Vagina (tissue), 2 donors: ENCODE measurements around the gene SNX22. TPM values are rescaled to one million over a fixed set of nuclear protein-coding genes. Genes with fewer than 3 reads are reported as not detected.

ENCODE experiments used
- DNase-seq, 2 donors: peaks; one replicate each; pipeline ENCODE4 v3.0.0-alpha.2; 2017; ENCODE audit errors: extremely low spot score in 2 of 2
- H3K27ac ChIP-seq: fragments of 200-600 bp; sonication (generic); one replicate; pipeline ENCODE4 v1.5.1; 2019
- H3K27me3 ChIP-seq: fragments of 200-600 bp; sonication (generic); one replicate; pipeline ENCODE4 v1.5.1; 2019
- H3K36me3 ChIP-seq, 2 donors: fragments of 200-600 bp; sonication (generic); one replicate each; pipeline ENCODE4 v1.5.1; 2017 to 2019
- H3K4me1 ChIP-seq: fragments of 200-600 bp; sonication (generic); one replicate; pipeline ENCODE4 v1.5.1; 2019
- H3K4me3 ChIP-seq, 2 donors: fragments of 200-600 bp; sonication (generic); 1 replicate in 1 of 2; 2 replicates in 1 of 2; pipeline ENCODE4 v1.5.1; 2016 to 2019
- H3K9me3 ChIP-seq: fragments of 200-600 bp; sonication (generic); one replicate; pipeline ENCODE4 v1.5.1; 2019
- POLR2A ChIP-seq, 2 donors: fragments of 450-650 bp; IDR thresholded peaks; one replicate each; pipeline ENCODE4 v1.6.1; 2017; ENCODE audit warnings: antibody characterized with exemption in 2 of 2, mild to moderate bottlenecking in 2 of 2, moderate library complexity in 2 of 2
- POLR2AphosphoS5 ChIP-seq, 2 donors: sonication (generic); formaldehyde crosslinking; IDR thresholded peaks; one replicate each; pipeline ENCODE4 v1.9.0; 2017; ENCODE audit warnings: antibody characterized with exemption in 2 of 2, mild to moderate bottlenecking in 2 of 2, low read depth in 1 of 2; ENCODE audit not compliant: insufficient read depth in 1 of 2
- intact Hi-C: fragments of 100-400 bp; cut with DNase I; formaldehyde crosslinking; loops from one replicate; pipeline ENCODE4 v1.15.1; 2023
- total RNA-seq: library from RNA; depleted of rRNA; stranded (reverse); fragments of >200 nt; gene quantifications from one replicate; pipeline ENCODE4 v1.2.3, GENCODE V29; 2016
- TF ChIP-seq, protein P1 (sequence below), 3 experiments: fragments of 450-650 bp in 2 of 3; fragments of 200-600 bp in 1 of 3; sonication (generic) in 1 of 3; IDR thresholded peaks; one replicate each; pipeline ENCODE4 v1.5.1; 2017 to 2019; ENCODE audit warnings: antibody characterized with exemption in 3 of 3, mild to moderate bottlenecking in 2 of 3, moderate library complexity in 2 of 3

The SNX22 gene
- total RNA-seq, 1 donor from 2014 or later = not detected

DNA sequence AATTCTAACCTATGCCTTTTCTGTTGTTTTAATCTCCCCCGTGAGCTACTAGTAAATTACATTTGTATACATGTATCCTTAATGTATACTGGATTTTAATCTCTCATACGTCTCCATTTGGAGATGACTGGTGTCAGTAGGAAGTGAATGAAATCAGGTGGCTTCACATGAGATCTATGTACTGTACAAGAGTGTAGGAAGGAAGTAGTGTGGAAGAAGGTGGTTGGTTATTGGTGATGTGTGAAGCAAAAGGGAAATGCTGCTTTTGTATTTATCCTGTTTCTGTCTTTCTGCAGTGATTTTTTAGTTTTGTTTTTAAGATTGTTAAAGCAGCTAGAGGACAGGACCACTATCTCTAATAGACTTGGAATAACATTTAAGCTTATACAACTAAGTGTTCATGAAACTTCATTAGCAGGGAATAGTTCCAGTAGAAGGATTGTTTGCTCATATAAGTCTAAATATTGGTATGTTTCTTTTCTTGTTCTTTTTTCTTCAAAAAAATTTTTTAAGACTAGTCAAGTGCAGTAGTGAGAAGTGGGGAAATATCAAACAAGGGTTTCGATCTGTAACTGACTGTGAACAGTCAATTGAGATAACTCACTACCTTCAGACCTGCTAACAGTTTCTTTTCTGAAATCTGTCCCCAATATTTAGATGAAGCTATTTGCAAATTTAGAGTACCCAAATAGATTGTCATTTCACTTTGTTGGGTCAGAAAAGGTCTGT lies 40.4 kb upstream of the SNX22 start:
- no peak overlapping the region for H3K27ac ChIP-seq
- H3K4me1 ChIP-seq = peaks cover 45% of the 10 kb centered on the region

DNA sequence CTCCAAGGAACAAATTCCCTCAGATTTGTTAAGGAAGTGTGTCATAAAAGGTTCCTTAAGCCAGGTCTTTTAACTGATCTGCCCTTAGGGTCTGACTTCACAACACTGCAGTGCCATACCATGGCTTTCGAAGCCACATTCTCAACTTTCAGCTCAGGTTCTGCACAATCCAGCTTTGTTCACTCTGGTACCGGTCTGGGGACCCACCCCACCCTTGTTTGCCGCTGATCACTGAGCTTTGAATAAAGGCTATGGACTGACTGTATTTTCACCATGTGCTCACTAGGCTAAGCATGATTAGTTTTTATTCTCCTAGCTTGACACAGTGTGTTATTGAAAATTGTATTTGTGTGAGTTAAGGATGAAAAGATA lies 39.9 kb upstream of the SNX22 start:
- H3K4me1 ChIP-seq = peaks cover 39% of the 10 kb centered on the region
- H3K36me3 ChIP-seq = peaks cover 0 to 18% of the 10 kb centered on the region in 2 donors
- intact Hi-C loops = no loop called here
- no peaks in the 10 kb centered on the region for H3K9me3 ChIP-seq
- no peak for TF ChIP-seq POLR2AphosphoS5 (IDR thresholded peaks at IDR 0.05; ENCODE audit: insufficient read depth in 1 of 2, low read depth in 1 of 2)
- TF ChIP-seq, protein P1, sequence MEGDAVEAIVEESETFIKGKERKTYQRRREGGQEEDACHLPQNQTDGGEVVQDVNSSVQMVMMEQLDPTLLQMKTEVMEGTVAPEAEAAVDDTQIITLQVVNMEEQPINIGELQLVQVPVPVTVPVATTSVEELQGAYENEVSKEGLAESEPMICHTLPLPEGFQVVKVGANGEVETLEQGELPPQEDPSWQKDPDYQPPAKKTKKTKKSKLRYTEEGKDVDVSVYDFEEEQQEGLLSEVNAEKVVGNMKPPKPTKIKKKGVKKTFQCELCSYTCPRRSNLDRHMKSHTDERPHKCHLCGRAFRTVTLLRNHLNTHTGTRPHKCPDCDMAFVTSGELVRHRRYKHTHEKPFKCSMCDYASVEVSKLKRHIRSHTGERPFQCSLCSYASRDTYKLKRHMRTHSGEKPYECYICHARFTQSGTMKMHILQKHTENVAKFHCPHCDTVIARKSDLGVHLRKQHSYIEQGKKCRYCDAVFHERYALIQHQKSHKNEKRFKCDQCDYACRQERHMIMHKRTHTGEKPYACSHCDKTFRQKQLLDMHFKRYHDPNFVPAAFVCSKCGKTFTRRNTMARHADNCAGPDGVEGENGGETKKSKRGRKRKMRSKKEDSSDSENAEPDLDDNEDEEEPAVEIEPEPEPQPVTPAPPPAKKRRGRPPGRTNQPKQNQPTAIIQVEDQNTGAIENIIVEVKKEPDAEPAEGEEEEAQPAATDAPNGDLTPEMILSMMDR (IDR thresholded peaks at IDR 0.05) = no peak
- no peak for TF ChIP-seq POLR2A (IDR thresholded peaks at IDR 0.05)
- H3K27ac ChIP-seq = no peak overlapping the region
- no peaks in the 10 kb centered on the region for H3K27me3 ChIP-seq
- H3K4me3 ChIP-seq = no peak overlapping the region
- DNase-seq = no peak

More for the DNA sequence above, 40.4 kb upstream of the SNX22 start:
- Histone ChIP-seq H3K27me3 (no peaks in the 10 kb centered on the region), H3K9me3 (no peaks in the 10 kb centered on the region), H3K36me3 (peaks cover 0 to 18% of the 10 kb centered on the region in 2 donors), H3K4me3 (no peak overlapping the region)
- no peak for DNase-seq
- TF ChIP-seq, protein P1 (IDR thresholded peaks at IDR 0.05) = no peak
- TF ChIP-seq POLR2AphosphoS5 (IDR thresholded peaks at IDR 0.05; ENCODE audit: insufficient read depth in 1 of 2, low read depth in 1 of 2) (no peak), POLR2A (IDR thresholded peaks at IDR 0.05) (no peak)
- intact Hi-C loops = no loop called here

DNA sequence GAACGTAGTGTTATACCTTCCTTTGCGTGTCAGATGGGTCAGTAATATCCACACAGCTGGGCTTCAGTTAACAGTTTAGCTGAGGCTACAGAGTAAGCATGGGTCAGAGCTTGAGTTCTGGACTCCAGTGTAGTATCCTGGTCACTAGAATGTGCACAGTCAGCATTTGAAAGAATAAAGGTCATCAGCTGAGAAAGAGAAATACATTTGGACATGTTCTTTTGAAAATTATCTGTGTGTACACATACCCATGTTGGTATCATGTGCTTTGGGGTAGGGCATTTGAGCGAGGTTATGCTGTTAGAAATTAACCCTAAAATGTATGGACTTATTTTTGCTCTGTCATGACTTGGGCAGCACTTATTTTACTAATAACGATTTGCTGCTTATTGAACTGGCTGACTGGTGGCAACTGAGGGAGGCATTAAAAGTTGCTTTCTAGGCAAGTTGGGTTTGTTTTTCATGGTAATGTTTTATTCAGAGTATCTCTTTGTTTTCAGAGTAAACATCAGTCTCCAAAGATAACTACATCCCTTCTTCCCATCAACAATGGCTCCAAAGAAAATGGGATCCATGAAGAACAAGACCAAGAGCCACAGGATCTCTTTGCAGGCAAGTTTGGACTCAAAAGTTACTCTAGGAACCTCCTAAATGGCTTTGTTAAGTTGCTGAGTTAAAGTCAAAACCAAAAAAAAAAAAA lies 39.3 kb upstream of the SNX22 start:
- Histone ChIP-seq H3K36me3 (peaks cover 0 to 22% of the 10 kb centered on the region in 2 donors), H3K27me3 (no peaks in the 10 kb centered on the region), H3K4me1 (peaks cover 33% of the 10 kb centered on the region), H3K4me3 (no peak overlapping the region), H3K9me3 (no peaks in the 10 kb centered on the region), H3K27ac (no peak overlapping the region)
- intact Hi-C loops = no loop called here
- no peak for DNase-seq
- TF ChIP-seq, protein P1 (IDR thresholded peaks at IDR 0.05) = no peak
- TF ChIP-seq POLR2AphosphoS5 (IDR thresholded peaks at IDR 0.05; ENCODE audit: insufficient read depth in 1 of 2, low read depth in 1 of 2) (no peak), POLR2A (IDR thresholded peaks at IDR 0.05) (no peak)

DNA sequence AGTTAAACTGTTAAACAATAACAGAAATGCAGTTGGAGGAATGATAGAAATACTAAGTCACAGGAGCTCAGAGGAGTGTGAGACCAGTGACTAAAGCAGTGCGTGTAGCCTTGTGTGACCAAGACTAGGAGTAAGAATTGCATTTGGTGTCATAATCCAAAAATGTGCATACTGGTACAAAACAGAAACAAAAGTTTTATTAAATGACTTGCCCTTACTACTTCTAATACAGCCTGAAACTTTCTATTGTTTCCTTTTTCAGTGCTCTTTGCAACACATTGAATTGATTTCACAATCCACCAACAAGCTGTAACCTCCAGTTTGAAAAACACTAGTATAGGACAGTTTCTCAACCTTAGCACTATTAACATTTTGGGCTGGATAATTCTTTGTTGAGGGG lies 38.6 kb upstream of the SNX22 start:
- TF ChIP-seq POLR2A (IDR thresholded peaks at IDR 0.05) = no peak
- TF ChIP-seq, protein P1 (IDR thresholded peaks at IDR 0.05) = no peak
- no peak for TF ChIP-seq POLR2AphosphoS5 (IDR thresholded peaks at IDR 0.05; ENCODE audit: insufficient read depth in 1 of 2, low read depth in 1 of 2)
- Histone ChIP-seq H3K4me3 (no peak overlapping the region), H3K36me3 (peaks cover 0 to 29% of the 10 kb centered on the region in 2 donors), H3K27me3 (no peaks in the 10 kb centered on the region), H3K9me3 (no peaks in the 10 kb centered on the region), H3K4me1 (peaks cover 28% of the 10 kb centered on the region), H3K27ac (no peak overlapping the region)
- no peak for DNase-seq
- intact Hi-C loops = no loop called here
